ENCODE results near the gene SYNE3.

DNA sequence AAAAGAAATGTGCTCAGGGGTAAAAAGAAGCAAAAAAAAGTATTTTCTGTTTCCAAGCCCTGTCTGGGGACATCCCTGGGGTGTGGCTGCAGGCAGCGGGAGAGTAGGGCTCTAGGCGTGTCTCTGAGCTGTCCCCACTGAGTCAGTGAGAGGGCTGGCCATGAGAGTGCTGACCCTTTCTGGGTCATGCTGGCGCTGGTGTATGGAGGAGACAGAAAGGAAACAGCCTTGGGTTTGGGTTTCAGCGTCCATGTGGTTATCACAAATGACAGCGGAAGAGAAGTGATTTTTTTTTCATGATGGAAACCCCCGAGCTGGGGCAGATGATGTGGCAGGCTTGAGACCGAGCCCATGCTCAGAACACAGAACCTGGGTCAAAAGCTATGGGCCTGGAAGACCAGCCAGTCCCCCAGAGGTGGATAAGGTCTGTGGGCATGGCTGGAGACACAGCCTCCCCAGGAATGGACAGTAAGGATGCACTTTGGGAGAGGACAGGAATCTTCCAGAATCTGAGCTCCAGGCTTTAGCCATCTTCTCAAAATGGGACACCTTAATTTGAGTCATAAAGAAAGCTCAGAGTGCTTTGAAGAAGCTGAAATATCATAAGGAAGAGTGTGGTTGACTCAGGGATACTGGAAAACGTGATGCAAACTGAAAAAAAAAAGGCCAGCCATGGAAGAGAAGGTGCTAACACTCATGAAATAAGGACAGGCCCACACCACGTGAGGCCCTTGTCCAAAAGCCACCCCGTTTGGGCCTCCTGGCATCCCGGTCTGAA lies 36.2 kb downstream of the SYNE3 start:
- TF ChIP-seq, protein P1, sequence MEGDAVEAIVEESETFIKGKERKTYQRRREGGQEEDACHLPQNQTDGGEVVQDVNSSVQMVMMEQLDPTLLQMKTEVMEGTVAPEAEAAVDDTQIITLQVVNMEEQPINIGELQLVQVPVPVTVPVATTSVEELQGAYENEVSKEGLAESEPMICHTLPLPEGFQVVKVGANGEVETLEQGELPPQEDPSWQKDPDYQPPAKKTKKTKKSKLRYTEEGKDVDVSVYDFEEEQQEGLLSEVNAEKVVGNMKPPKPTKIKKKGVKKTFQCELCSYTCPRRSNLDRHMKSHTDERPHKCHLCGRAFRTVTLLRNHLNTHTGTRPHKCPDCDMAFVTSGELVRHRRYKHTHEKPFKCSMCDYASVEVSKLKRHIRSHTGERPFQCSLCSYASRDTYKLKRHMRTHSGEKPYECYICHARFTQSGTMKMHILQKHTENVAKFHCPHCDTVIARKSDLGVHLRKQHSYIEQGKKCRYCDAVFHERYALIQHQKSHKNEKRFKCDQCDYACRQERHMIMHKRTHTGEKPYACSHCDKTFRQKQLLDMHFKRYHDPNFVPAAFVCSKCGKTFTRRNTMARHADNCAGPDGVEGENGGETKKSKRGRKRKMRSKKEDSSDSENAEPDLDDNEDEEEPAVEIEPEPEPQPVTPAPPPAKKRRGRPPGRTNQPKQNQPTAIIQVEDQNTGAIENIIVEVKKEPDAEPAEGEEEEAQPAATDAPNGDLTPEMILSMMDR (IDR thresholded peaks at IDR 0.05; ENCODE audit: insufficient read depth, low read depth, low read length), result no peak
- no peak for TF ChIP-seq EZH2 (IDR thresholded peaks at IDR 0.05; ENCODE audit: insufficient read depth, low read length)

All from astrocyte (in vitro differentiated cells and primary cell).